ENCODE results near the gene KRT84.

GRCh38 chr12:52416795-52417194 lies 31.3 kb upstream of the KRT84 start:
- no peak for TF ChIP-seq TAF1 (IDR thresholded peaks at IDR 0.05; ENCODE audit: borderline replicate concordance, insufficient read depth, low read length)
- TF ChIP-seq, protein P1, sequence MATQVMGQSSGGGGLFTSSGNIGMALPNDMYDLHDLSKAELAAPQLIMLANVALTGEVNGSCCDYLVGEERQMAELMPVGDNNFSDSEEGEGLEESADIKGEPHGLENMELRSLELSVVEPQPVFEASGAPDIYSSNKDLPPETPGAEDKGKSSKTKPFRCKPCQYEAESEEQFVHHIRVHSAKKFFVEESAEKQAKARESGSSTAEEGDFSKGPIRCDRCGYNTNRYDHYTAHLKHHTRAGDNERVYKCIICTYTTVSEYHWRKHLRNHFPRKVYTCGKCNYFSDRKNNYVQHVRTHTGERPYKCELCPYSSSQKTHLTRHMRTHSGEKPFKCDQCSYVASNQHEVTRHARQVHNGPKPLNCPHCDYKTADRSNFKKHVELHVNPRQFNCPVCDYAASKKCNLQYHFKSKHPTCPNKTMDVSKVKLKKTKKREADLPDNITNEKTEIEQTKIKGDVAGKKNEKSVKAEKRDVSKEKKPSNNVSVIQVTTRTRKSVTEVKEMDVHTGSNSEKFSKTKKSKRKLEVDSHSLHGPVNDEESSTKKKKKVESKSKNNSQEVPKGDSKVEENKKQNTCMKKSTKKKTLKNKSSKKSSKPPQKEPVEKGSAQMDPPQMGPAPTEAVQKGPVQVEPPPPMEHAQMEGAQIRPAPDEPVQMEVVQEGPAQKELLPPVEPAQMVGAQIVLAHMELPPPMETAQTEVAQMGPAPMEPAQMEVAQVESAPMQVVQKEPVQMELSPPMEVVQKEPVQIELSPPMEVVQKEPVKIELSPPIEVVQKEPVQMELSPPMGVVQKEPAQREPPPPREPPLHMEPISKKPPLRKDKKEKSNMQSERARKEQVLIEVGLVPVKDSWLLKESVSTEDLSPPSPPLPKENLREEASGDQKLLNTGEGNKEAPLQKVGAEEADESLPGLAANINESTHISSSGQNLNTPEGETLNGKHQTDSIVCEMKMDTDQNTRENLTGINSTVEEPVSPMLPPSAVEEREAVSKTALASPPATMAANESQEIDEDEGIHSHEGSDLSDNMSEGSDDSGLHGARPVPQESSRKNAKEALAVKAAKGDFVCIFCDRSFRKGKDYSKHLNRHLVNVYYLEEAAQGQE (IDR thresholded peaks at IDR 0.05; ENCODE audit: insufficient read depth in 1 of 2, low read depth in 2 of 2, low read length in 2 of 2): no peak
- TF ChIP-seq FOXP2 (optimal IDR thresholded peaks at IDR 0.05; ENCODE audit: borderline replicate concordance, extremely low read depth, extremely low read length, insufficient read depth): no peak
- no peak for TF ChIP-seq POLR2AphosphoS5 (IDR thresholded peaks at IDR 0.05; ENCODE audit: low read depth, low read length)

Measured in PFSK-1 (cell line).